ENCODE measurements around the gene IRX2. TPM values are rescaled to one million over a fixed set of nuclear protein-coding genes. Genes with fewer than 3 reads are reported as not detected.

The IRX2 gene
- total RNA-seq, 1 experiment from 2014 or later: 6.7 TPM

DNA sequence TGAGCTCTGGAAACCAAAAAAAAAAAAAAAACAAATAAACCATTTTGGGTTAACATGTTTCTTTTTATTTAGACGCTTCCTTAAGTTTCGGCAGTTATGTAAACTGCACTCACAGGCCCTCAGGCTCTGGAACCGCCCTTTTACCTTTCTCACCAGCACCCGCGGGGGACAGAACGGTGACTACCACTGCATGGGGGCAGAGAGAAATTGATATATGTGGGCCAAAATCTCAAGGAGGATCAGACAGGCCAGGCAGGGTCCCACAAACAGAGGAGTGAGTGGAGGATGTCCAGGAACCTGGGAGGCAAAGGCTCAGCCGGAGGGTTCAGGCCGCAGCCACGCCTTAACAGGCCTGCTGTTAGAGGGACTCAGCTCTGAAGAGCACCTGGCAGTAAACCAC is 54.4 kb downstream of the IRX2 start:
- DNase-seq (ENCODE audit: low read depth): no peak
